ENCODE measurements around the gene NCKAP5.

The NCKAP5 gene

GRCh38 chr2:132782176-132782783 is 786.0 kb downstream of the NCKAP5 start:
- H3K4me3 ChIP-seq (ENCODE audit: control insufficient read depth in 1 of 7, extremely low read depth in 1 of 7, insufficient read depth in 4 of 7, low read depth in 2 of 7, low read length in 6 of 7) = no peak overlapping the region
- 90% methylated on average over 7 of the region's 7 CpGs for WGBS (ENCODE audit: insufficient coverage)

GRCh38 chr2:132780651-132781050 is 787.6 kb downstream of the NCKAP5 start:
- peaks cover 0 to 3% (median 0%) of the 10 kb centered on the region in 5 experiments for H3K9me3 ChIP-seq (ENCODE audit: control extremely low read depth in 1 of 5, control insufficient read depth in 4 of 5, insufficient read depth in 2 of 5, low read depth in 1 of 5, low read length in 4 of 5)
- WGBS (ENCODE audit: insufficient coverage) = 80% methylated on average over 5 of the region's 5 CpGs
- no peak for DNase-seq
- H3K27ac ChIP-seq (ENCODE audit: insufficient read depth in 1 of 2, low read depth in 1 of 2, low read length in 2 of 2, poor library complexity in 1 of 2, severe bottlenecking in 2 of 2) = no peak overlapping the region
- H3K4me1 ChIP-seq (ENCODE audit: control extremely low read depth in 1 of 4, control insufficient read depth in 4 of 4, insufficient read depth in 4 of 4, low read length in 3 of 4) = no peaks in the 10 kb centered on the region
- CTCF ChIA-PET = no interaction called here
- no peaks in the 10 kb centered on the region for H3K36me3 ChIP-seq (ENCODE audit: control insufficient read depth in 4 of 4, insufficient read depth in 4 of 4, low read length in 3 of 4)
- H3K27me3 ChIP-seq (replicated peaks in 2 of 5; ENCODE audit: control insufficient read depth in 4 of 5, insufficient read depth in 5 of 5, low read length in 4 of 5) = no peaks in the 10 kb centered on the region
- POLR2A ChIA-PET = no interaction called here
- H3K4me3 ChIP-seq (ENCODE audit: control insufficient read depth in 1 of 7, extremely low read depth in 1 of 7, insufficient read depth in 4 of 7, low read depth in 2 of 7, low read length in 6 of 7) = no peak overlapping the region

More at GRCh38 chr2:132782176-132782783, 786.0 kb downstream of the NCKAP5 start:
- ChIA-PET POLR2A (no interaction called here), CTCF (interaction anchor here (0.9 kb wide), 1 partner anchor 11 kb away, joined by 3 read pairs; no protein-coding TSS in a partner anchor)
- Histone ChIP-seq H3K9me3 (ENCODE audit: control extremely low read depth in 1 of 5, control insufficient read depth in 4 of 5, insufficient read depth in 2 of 5, low read depth in 1 of 5, low read length in 4 of 5) (peaks cover 0 to 3% (median 0%) of the 10 kb centered on the region in 5 experiments), H3K27me3 (replicated peaks in 2 of 5; ENCODE audit: control insufficient read depth in 4 of 5, insufficient read depth in 5 of 5, low read length in 4 of 5) (no peaks in the 10 kb centered on the region), H3K36me3 (ENCODE audit: control insufficient read depth in 4 of 4, insufficient read depth in 4 of 4, low read length in 3 of 4) (no peaks in the 10 kb centered on the region), H3K27ac (ENCODE audit: insufficient read depth in 1 of 2, low read depth in 1 of 2, low read length in 2 of 2, poor library complexity in 1 of 2, severe bottlenecking in 2 of 2) (no peak overlapping the region), H3K4me1 (ENCODE audit: control extremely low read depth in 1 of 4, control insufficient read depth in 4 of 4, insufficient read depth in 4 of 4, low read length in 3 of 4) (no peaks in the 10 kb centered on the region)
- no peak for DNase-seq

- DNase-seq = no peak
- H3K4me1 ChIP-seq (ENCODE audit: control extremely low read depth in 1 of 4, control insufficient read depth in 4 of 4, insufficient read depth in 4 of 4, low read length in 3 of 4) = no peaks in the 10 kb centered on the region
- H3K9me3 ChIP-seq (ENCODE audit: control extremely low read depth in 1 of 5, control insufficient read depth in 4 of 5, insufficient read depth in 2 of 5, low read depth in 1 of 5, low read length in 4 of 5) = peaks cover 0 to 2% (median 0%) of the 10 kb centered on the region in 5 experiments
- no peak overlapping the region for H3K4me3 ChIP-seq (ENCODE audit: control insufficient read depth in 1 of 7, extremely low read depth in 1 of 7, insufficient read depth in 4 of 7, low read depth in 2 of 7, low read length in 6 of 7)
- CTCF ChIA-PET = no interaction called here
- no peak overlapping the region for H3K27ac ChIP-seq (ENCODE audit: insufficient read depth in 1 of 2, low read depth in 1 of 2, low read length in 2 of 2, poor library complexity in 1 of 2, severe bottlenecking in 2 of 2)
- H3K27me3 ChIP-seq (replicated peaks in 2 of 5; ENCODE audit: control insufficient read depth in 4 of 5, insufficient read depth in 5 of 5, low read length in 4 of 5) = no peaks in the 10 kb centered on the region
- no CpG with 5 or more reads among the region's 1 CpG for WGBS (ENCODE audit: insufficient coverage)
- no peaks in the 10 kb centered on the region for H3K36me3 ChIP-seq (ENCODE audit: control insufficient read depth in 4 of 4, insufficient read depth in 4 of 4, low read length in 3 of 4)
- POLR2A ChIA-PET = no interaction called here
Observed at GRCh38 chr2:132779206-132779721, 789.0 kb downstream of the NCKAP5 start.

GRCh38 chr2:132776287-132776686 is 792.0 kb downstream of the NCKAP5 start:
- WGBS (ENCODE audit: insufficient coverage) = 100% methylated on average over 1 of the region's 3 CpGs
- Histone ChIP-seq H3K27me3 (replicated peaks in 2 of 5; ENCODE audit: control insufficient read depth in 4 of 5, insufficient read depth in 5 of 5, low read length in 4 of 5) (no peaks in the 10 kb centered on the region), H3K9me3 (ENCODE audit: control extremely low read depth in 1 of 5, control insufficient read depth in 4 of 5, insufficient read depth in 2 of 5, low read depth in 1 of 5, low read length in 4 of 5) (peaks cover 0 to 2% (median 0%) of the 10 kb centered on the region in 5 experiments), H3K36me3 (ENCODE audit: control insufficient read depth in 4 of 4, insufficient read depth in 4 of 4, low read length in 3 of 4) (no peaks in the 10 kb centered on the region), H3K4me1 (ENCODE audit: control extremely low read depth in 1 of 4, control insufficient read depth in 4 of 4, insufficient read depth in 4 of 4, low read length in 3 of 4) (no peaks in the 10 kb centered on the region), H3K4me3 (ENCODE audit: control insufficient read depth in 1 of 7, extremely low read depth in 1 of 7, insufficient read depth in 4 of 7, low read depth in 2 of 7, low read length in 6 of 7) (no peak overlapping the region), H3K27ac (ENCODE audit: insufficient read depth in 1 of 2, low read depth in 1 of 2, low read length in 2 of 2, poor library complexity in 1 of 2, severe bottlenecking in 2 of 2) (no peak overlapping the region)
- POLR2A ChIA-PET = no interaction called here
- CTCF ChIA-PET = no interaction called here
- no peak for DNase-seq

- no peaks in the 10 kb centered on the region for H3K36me3 ChIP-seq (ENCODE audit: control insufficient read depth in 4 of 4, insufficient read depth in 4 of 4, low read length in 3 of 4)
- no peaks in the 10 kb centered on the region for H3K4me1 ChIP-seq (ENCODE audit: control extremely low read depth in 1 of 4, control insufficient read depth in 4 of 4, insufficient read depth in 4 of 4, low read length in 3 of 4)
- no peak overlapping the region for H3K4me3 ChIP-seq (ENCODE audit: control insufficient read depth in 1 of 7, extremely low read depth in 1 of 7, insufficient read depth in 4 of 7, low read depth in 2 of 7, low read length in 6 of 7)
- CTCF ChIA-PET = no interaction called here
- POLR2A ChIA-PET = no interaction called here
- H3K27me3 ChIP-seq (replicated peaks in 2 of 5; ENCODE audit: control insufficient read depth in 4 of 5, insufficient read depth in 5 of 5, low read length in 4 of 5) = no peaks in the 10 kb centered on the region
- no peak for DNase-seq
- peaks cover 0 to 2% (median 0%) of the 10 kb centered on the region in 5 experiments for H3K9me3 ChIP-seq (ENCODE audit: control extremely low read depth in 1 of 5, control insufficient read depth in 4 of 5, insufficient read depth in 2 of 5, low read depth in 1 of 5, low read length in 4 of 5)
- H3K27ac ChIP-seq (ENCODE audit: insufficient read depth in 1 of 2, low read depth in 1 of 2, low read length in 2 of 2, poor library complexity in 1 of 2, severe bottlenecking in 2 of 2) = no peak overlapping the region
- no CpG with 5 or more reads among the region's 2 CpGs for WGBS (ENCODE audit: insufficient coverage)
Observed at GRCh38 chr2:132774189-132774588, 794.1 kb downstream of the NCKAP5 start.

- Histone ChIP-seq H3K4me3 (ENCODE audit: control insufficient read depth in 1 of 7, extremely low read depth in 1 of 7, insufficient read depth in 4 of 7, low read depth in 2 of 7, low read length in 6 of 7) (no peak overlapping the region), H3K27ac (ENCODE audit: insufficient read depth in 1 of 2, low read depth in 1 of 2, low read length in 2 of 2, poor library complexity in 1 of 2, severe bottlenecking in 2 of 2) (no peak overlapping the region), H3K36me3 (ENCODE audit: control insufficient read depth in 4 of 4, insufficient read depth in 4 of 4, low read length in 3 of 4) (no peaks in the 10 kb centered on the region), H3K27me3 (replicated peaks in 2 of 5; ENCODE audit: control insufficient read depth in 4 of 5, insufficient read depth in 5 of 5, low read length in 4 of 5) (no peaks in the 10 kb centered on the region), H3K4me1 (ENCODE audit: control extremely low read depth in 1 of 4, control insufficient read depth in 4 of 4, insufficient read depth in 4 of 4, low read length in 3 of 4) (no peaks in the 10 kb centered on the region), H3K9me3 (ENCODE audit: control extremely low read depth in 1 of 5, control insufficient read depth in 4 of 5, insufficient read depth in 2 of 5, low read depth in 1 of 5, low read length in 4 of 5) (peaks cover 0 to 2% (median 0%) of the 10 kb centered on the region in 5 experiments)
- ChIA-PET CTCF (no interaction called here), POLR2A (no interaction called here)
- no peak for DNase-seq
- WGBS (ENCODE audit: insufficient coverage) = 100% methylated on average over 1 of the region's 3 CpGs
Observed at GRCh38 chr2:132773331-132773730, 794.9 kb downstream of the NCKAP5 start.

- POLR2A ChIA-PET = no interaction called here
Observed at GRCh38 chr2:132772340-132772739, 795.9 kb downstream of the NCKAP5 start.

More at GRCh38 chr2:132772340-132772739, 795.9 kb downstream of the NCKAP5 start:
- Histone ChIP-seq H3K36me3 (ENCODE audit: control insufficient read depth in 4 of 4, insufficient read depth in 4 of 4, low read length in 3 of 4) (no peaks in the 10 kb centered on the region), H3K27me3 (replicated peaks in 2 of 5; ENCODE audit: control insufficient read depth in 4 of 5, insufficient read depth in 5 of 5, low read length in 4 of 5) (no peaks in the 10 kb centered on the region), H3K9me3 (ENCODE audit: control extremely low read depth in 1 of 5, control insufficient read depth in 4 of 5, insufficient read depth in 2 of 5, low read depth in 1 of 5, low read length in 4 of 5) (peaks cover 0 to 2% (median 0%) of the 10 kb centered on the region in 5 experiments), H3K4me1 (ENCODE audit: control extremely low read depth in 1 of 4, control insufficient read depth in 4 of 4, insufficient read depth in 4 of 4, low read length in 3 of 4) (no peaks in the 10 kb centered on the region), H3K4me3 (ENCODE audit: control insufficient read depth in 1 of 7, extremely low read depth in 1 of 7, insufficient read depth in 4 of 7, low read depth in 2 of 7, low read length in 6 of 7) (no peak overlapping the region), H3K27ac (ENCODE audit: insufficient read depth in 1 of 2, low read depth in 1 of 2, low read length in 2 of 2, poor library complexity in 1 of 2, severe bottlenecking in 2 of 2) (no peak overlapping the region)
- DNase-seq = no peak
- CTCF ChIA-PET = interaction anchor here (1.2 kb wide), 1 partner anchor 9 kb away, joined by 3 read pairs; no protein-coding TSS in a partner anchor
- WGBS (ENCODE audit: insufficient coverage) = no CpG with 5 or more reads among the region's 2 CpGs

Data from common myeloid progenitor, CD34-positive (primary cell).